GM23338 (cell line): ENCODE results near the gene GALNT13. TPM values are rescaled to one million over a fixed set of nuclear protein-coding genes. Genes with fewer than 3 reads are reported as not detected.

ENCODE experiments used
- ATAC-seq: fragments of 200-7000 bp; cut with Tn5 transposase; 3 replicates; pipeline ENCODE4 v1.9.1; 2020
- DNase-seq: peaks from one replicate; pipeline ENCODE4 v3.0.0-alpha.2; 2015; ENCODE audit warnings: low spot score
- H2AFZ ChIP-seq: fragments of 200-600 bp; sonication (generic); 2 replicates; pipeline ENCODE4 v1.8.0; 2016; ENCODE audit warnings: antibody characterized with exemption, mild to moderate bottlenecking, moderate library complexity
- H3F3A ChIP-seq: fragments of 200-600 bp; sonication (generic); replicated peaks from 2 replicates; pipeline ENCODE4 v1.8.0; 2017; ENCODE audit warnings: antibody characterized with exemption, mixed run types, low read depth
- H3K27ac ChIP-seq: fragments of 200-600 bp; sonication (generic); 2 replicates; pipeline ENCODE4 v1.6.1; 2016; ENCODE audit warnings: low read depth
- H3K27me3 ChIP-seq: fragments of 200-600 bp; sonication (generic); 2 replicates; pipeline ENCODE4 v1.8.0; 2016; ENCODE audit warnings: mild to moderate bottlenecking, mixed run types, moderate library complexity; ENCODE audit not compliant: insufficient read depth
- H3K36me3 ChIP-seq: fragments of 200-600 bp; sonication (generic); 2 replicates; pipeline ENCODE4 v1.8.0; 2016; ENCODE audit warnings: mild to moderate bottlenecking; ENCODE audit not compliant: insufficient read depth
- H3K4me1 ChIP-seq: fragments of 200-600 bp; sonication (generic); 2 replicates; pipeline ENCODE4 v1.8.0; 2016; ENCODE audit warnings: mild to moderate bottlenecking, moderate library complexity; ENCODE audit not compliant: insufficient read depth
- H3K4me2 ChIP-seq: fragments of 200-600 bp; sonication (generic); 2 replicates; pipeline ENCODE4 v1.7.1; 2017; ENCODE audit warnings: mixed run types
- H3K4me3 ChIP-seq: fragments of 200-600 bp; sonication (generic); 2 replicates; pipeline ENCODE4 v1.6.1; 2016; ENCODE audit warnings: mixed run types
- H3K79me2 ChIP-seq: fragments of 200-600 bp; sonication (generic); replicated peaks from 2 replicates; pipeline ENCODE4 v1.8.0; 2017; ENCODE audit warnings: mild to moderate bottlenecking; ENCODE audit not compliant: insufficient read depth
- H3K9me2 ChIP-seq: fragments of 200-600 bp; sonication (generic); 2 replicates; pipeline ENCODE4 v1.8.0; 2017; ENCODE audit not compliant: insufficient read depth
- H4K20me1 ChIP-seq: fragments of 200-600 bp; sonication (generic); replicated peaks from 2 replicates; pipeline ENCODE4 v1.8.0; 2017; ENCODE audit warnings: mild to moderate bottlenecking; ENCODE audit not compliant: insufficient read depth
- H3K27ac Mint-ChIP-seq: 2 replicates; pipeline ENCODE4 v1.8.0; 2020; ENCODE audit warnings: inconsistent platforms, mild to moderate bottlenecking, moderate library complexity, mixed read lengths
- H3K27me3 Mint-ChIP-seq: 3 replicates; pipeline ENCODE4 v1.8.0; 2022; ENCODE audit warnings: low read depth, mild to moderate bottlenecking, moderate library complexity, mixed read lengths, inconsistent platforms; ENCODE audit not compliant: insufficient read depth, poor library complexity
- H3K36me3 Mint-ChIP-seq: 3 replicates; pipeline ENCODE4 v1.8.0; 2021; ENCODE audit warnings: low read depth, mild to moderate bottlenecking, inconsistent platforms, moderate library complexity, mixed read lengths
- H3K4me1 Mint-ChIP-seq: 3 replicates; pipeline ENCODE4 v1.8.0; 2020; ENCODE audit warnings: mild to moderate bottlenecking, inconsistent platforms, mixed read lengths
- H3K4me3 Mint-ChIP-seq: 3 replicates; pipeline ENCODE4 v1.8.0; 2021; ENCODE audit warnings: moderate library complexity, mild to moderate bottlenecking, inconsistent platforms, mixed read lengths
- H3K9me3 Mint-ChIP-seq: 3 replicates; pipeline ENCODE4 v1.8.0; 2020; ENCODE audit warnings: moderate library complexity, mild to moderate bottlenecking, inconsistent platforms, mixed read lengths
- CTCF ChIP-seq, 2 experiments: fragments of 200-600 bp in 1 of 2; sonication (generic) in 1 of 2; conservative IDR thresholded peaks; 2 replicates each; pipeline versions ENCODE4 v1.5.1 to v1.6.1; 2016 to 2017; ENCODE audit warnings: antibody characterized with exemption in 2 of 2, low read depth in 2 of 2, mild to moderate bottlenecking in 2 of 2, moderate library complexity in 1 of 2
- ETS1 ChIP-seq: IDR thresholded peaks from 2 replicates; pipeline ENCODE4 v1.6.1; 2016; ENCODE audit warnings: antibody characterized with exemption
- EZH2 ChIP-seq: fragments of 200-600 bp; sonication (generic); IDR thresholded peaks from one replicate; pipeline ENCODE4 v1.8.0; 2017; ENCODE audit warnings: antibody characterized with exemption, mild to moderate bottlenecking, low read depth; ENCODE audit not compliant: unreplicated experiment
- EZH2phosphoT487 ChIP-seq: fragments of 200-600 bp; sonication (generic); IDR thresholded peaks from one replicate; pipeline ENCODE4 v1.8.1; 2018; ENCODE audit warnings: antibody characterized with exemption; ENCODE audit not compliant: unreplicated experiment
- NANOG ChIP-seq: IDR thresholded peaks from 2 replicates; pipeline ENCODE4 v1.6.1; 2016; ENCODE audit warnings: antibody characterized with exemption, borderline replicate concordance
- POLR2AphosphoS5 ChIP-seq: IDR thresholded peaks from 2 replicates; pipeline ENCODE4 v1.6.1; 2016; ENCODE audit warnings: antibody characterized with exemption, low read depth
- REST ChIP-seq: IDR thresholded peaks from one replicate; pipeline ENCODE4 v1.6.1; 2018; ENCODE audit warnings: antibody characterized with exemption; ENCODE audit not compliant: unreplicated experiment
- ZNF114 ChIP-seq: fragments of 250-450 bp; sonication (Bioruptor Pico); IDR thresholded peaks from 2 replicates; pipeline ENCODE4 v1.5.0; 2020; ENCODE audit warnings: mild to moderate bottlenecking, moderate library complexity
- ZNF331 ChIP-seq: fragments of 250-450 bp; sonication (Bioruptor Pico); IDR thresholded peaks from 2 replicates; pipeline ENCODE4 v1.5.0; 2020; ENCODE audit warnings: low read depth, mild to moderate bottlenecking, moderate library complexity
- polyA plus RNA-seq: library from polyadenylated mRNA; unstranded; fragments of >200 nt; fragmentation: Nextera tagmentation; extraction: Ambion mirVana; gene quantifications from 2 replicates; pipeline ENCODE4 v1.2.1, GENCODE V29; 2016
- total RNA-seq: library from RNA; depleted of rRNA; stranded (reverse); fragments of >200 nt; shearing (Covaris generic); gene quantifications from 2 replicates; pipeline ENCODE4 v1.2.3, GENCODE V29; 2014

Gene GALNT13
- total and polyA plus RNA-seq, 2 experiments from 2014 or later = 3.5 to 5.2 TPM

GRCh38 chr2:154452471-154452870 lies 580.7 kb downstream of the GALNT13 start (continued):
- TF ChIP-seq REST (no peak), ZNF114 (CRISPR knock-in tag) (no peak), ETS1 (no peak), POLR2AphosphoS5 (no peak), EZH2 (no peak), EZH2phosphoT487 (no peak), NANOG (no peak), ZNF331 (CRISPR knock-in tag) (no peak)

GRCh38 chr2:154452906-154453493 lies 581.3 kb downstream of the GALNT13 start:
- Histone ChIP-seq H3K4me1 (no peaks in the 10 kb centered on the region), H3K9me2 (no peaks in the 10 kb centered on the region), H3K4me3 (no peak overlapping the region), H3K4me2 (no peak overlapping the region), H2AFZ (no peak overlapping the region), H4K20me1 (no peaks in the 10 kb centered on the region), H3K27ac (no peak overlapping the region), H3K36me3 (no peaks in the 10 kb centered on the region), H3K79me2 (no peaks in the 10 kb centered on the region), H3F3A (no peaks in the 10 kb centered on the region), H3K27me3 (no peaks in the 10 kb centered on the region)
- TF ChIP-seq POLR2AphosphoS5 = no peak
- peak; percentile 57 to 68 for TF ChIP-seq CTCF (conservative IDR thresholded peaks at IDR 0.05; ENCODE audit: low read depth in 2 of 2)
- H3K9me3 Mint-ChIP-seq = no peaks in the 10 kb centered on the region
- no peak overlapping the region for H3K4me3 Mint-ChIP-seq
- peak overlapping the region; percentile 1; the same call in 1 of the 2 replicates for H3K27ac Mint-ChIP-seq
- peaks cover 1% of the 10 kb centered on the region for H3K27me3 Mint-ChIP-seq
- peak; percentile 22; the same call in 2 of the 3 replicates for ATAC-seq
- DNase-seq = peak; percentile 59
- no peaks in the 10 kb centered on the region for H3K36me3 Mint-ChIP-seq
- H3K4me1 Mint-ChIP-seq = no peaks in the 10 kb centered on the region
